ENCODE data around the gene CHD6.

CHD6 gene

GRCh38 chr20:41363601-41364000 lies 254.6 kb downstream of the CHD6 start:
- DNase-seq: no peak

- no peak for DNase-seq
These were observed 255.4 kb downstream of the CHD6 start for GRCh38 chr20:41362748-41363140.

GRCh38 chr20:41361757-41362747 lies 256.1 kb downstream of the CHD6 start:
- DNase-seq: no peak

GRCh38 chr20:41360831-41361756 lies 257.1 kb downstream of the CHD6 start:
- DNase-seq: no peak

- no peak for DNase-seq
These were observed 258.6 kb downstream of the CHD6 start for GRCh38 chr20:41359541-41360011.

- no peak for DNase-seq
These were observed 259.5 kb downstream of the CHD6 start for GRCh38 chr20:41358717-41359116.

GRCh38 chr20:41358230-41358629 lies 259.9 kb downstream of the CHD6 start:
- DNase-seq: no peak

GRCh38 chr20:41357424-41358163 lies 260.6 kb downstream of the CHD6 start:
- no peak for DNase-seq

GRCh38 chr20:41356951-41357350 lies 261.2 kb downstream of the CHD6 start:
- DNase-seq: no peak

- no peak for DNase-seq
These were observed 262.5 kb downstream of the CHD6 start for GRCh38 chr20:41355598-41356203.

GRCh38 chr20:41355192-41355591 lies 263.0 kb downstream of the CHD6 start:
- no peak for DNase-seq

GRCh38 chr20:41353530-41353929 lies 264.6 kb downstream of the CHD6 start:
- DNase-seq: no peak

- no peak for DNase-seq
These were observed 265.5 kb downstream of the CHD6 start for GRCh38 chr20:41352666-41353065.

GRCh38 chr20:41352106-41352505 lies 266.1 kb downstream of the CHD6 start:
- no peak for DNase-seq

All from CD4-positive, alpha-beta T cell treated with Interleukin-1 beta for 1 hour (primary cell).